Measurements from ENCODE around the gene RAMACL.
"Not testable (repeated sequence)": the region's sequence is repeated elsewhere in the genome, so short reads cannot be mapped to it uniquely, and the experiment has no call there.

The RAMACL gene

DNA sequence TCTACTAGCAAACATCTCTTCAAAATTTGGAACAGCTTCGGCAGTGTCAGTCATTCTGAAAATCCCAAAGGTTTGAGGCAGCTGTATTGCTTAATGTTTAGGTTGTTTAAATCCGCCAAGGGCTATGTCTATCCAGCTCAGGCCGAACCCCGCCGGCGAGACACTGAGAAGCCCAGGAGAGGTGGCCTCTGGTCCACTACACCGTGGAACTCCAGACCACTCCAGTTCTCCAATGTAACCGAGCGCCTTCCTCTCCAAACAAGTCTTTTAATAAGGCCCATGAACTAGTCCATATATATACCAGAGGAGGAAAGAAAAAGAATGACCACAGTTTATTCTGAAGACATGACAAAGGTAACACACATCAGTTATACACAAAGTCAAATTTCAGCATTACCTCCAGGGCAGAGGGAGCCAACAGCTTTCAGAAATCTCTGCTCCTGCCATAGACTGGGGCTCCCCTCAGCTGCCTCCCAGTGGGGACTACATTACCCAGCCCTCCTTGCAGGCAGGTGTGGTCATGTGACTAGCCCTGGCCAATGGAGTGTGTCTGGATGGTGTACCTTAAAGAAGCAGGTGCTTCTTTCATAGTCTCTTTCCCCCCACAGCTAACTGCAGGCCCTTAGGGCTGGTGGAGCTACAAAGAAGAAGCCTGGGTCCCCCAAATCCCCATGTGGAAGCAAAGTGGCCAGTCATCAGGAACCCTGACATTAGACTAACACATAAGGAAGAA, at the start of gene RAMACL:
Gene RAMACL, minus strand, starts transcription at position 255 of the 733 bp plus-strand sequence. Its CDS starts 201 bp downstream, at position 54.
- no peak for FAIRE-seq

DNA sequence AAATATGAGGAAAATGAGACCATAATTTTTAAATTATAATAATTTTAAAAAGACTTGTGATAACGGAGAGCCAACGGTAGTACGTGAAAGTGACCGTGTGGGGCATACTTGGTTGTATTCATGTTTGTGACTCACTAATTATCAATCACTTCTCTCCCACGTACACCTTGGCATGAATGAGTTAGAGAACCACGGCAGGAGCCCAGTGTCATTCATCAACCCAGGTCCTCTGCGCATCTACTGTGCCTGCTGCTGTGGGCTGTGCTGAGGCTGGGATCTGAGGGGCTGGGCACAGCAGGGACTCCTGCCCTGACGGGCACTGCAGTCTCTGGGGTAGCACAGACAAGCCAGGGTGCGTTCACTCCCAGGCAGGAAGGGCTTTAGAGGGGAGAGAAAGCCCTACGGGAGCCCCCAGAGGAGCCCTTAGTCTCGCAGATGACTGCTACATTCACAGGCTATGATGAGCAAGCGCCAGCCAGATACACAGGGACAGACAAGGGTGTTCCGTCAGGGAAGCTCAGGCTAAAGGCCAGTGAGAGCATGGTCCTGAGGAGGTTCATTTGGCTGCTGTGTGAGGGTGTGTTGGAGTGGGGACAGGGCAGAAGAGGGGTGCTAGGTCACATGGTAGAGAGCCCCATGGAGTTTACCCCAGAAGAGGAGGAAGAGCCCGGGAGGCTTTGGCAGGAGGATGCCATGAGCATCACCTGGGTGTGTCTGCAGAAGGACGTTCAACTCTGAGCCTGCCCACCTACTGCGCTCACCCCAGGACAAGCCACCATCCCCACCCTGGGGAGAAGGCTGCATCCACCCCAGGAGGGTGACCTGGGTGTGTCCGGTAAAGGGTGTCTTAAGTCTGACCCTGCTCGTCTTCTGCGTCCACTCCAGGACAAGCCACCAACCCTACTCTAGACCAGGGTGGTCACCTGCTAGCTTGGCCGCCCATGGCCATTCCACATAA, 48.8 kb upstream of the RAMACL start:
- no peak for FAIRE-seq

GRCh38 chr6:166634581-166634980, 48.1 kb upstream of the RAMACL start:
- not testable (repeated sequence) for FAIRE-seq

DNA sequence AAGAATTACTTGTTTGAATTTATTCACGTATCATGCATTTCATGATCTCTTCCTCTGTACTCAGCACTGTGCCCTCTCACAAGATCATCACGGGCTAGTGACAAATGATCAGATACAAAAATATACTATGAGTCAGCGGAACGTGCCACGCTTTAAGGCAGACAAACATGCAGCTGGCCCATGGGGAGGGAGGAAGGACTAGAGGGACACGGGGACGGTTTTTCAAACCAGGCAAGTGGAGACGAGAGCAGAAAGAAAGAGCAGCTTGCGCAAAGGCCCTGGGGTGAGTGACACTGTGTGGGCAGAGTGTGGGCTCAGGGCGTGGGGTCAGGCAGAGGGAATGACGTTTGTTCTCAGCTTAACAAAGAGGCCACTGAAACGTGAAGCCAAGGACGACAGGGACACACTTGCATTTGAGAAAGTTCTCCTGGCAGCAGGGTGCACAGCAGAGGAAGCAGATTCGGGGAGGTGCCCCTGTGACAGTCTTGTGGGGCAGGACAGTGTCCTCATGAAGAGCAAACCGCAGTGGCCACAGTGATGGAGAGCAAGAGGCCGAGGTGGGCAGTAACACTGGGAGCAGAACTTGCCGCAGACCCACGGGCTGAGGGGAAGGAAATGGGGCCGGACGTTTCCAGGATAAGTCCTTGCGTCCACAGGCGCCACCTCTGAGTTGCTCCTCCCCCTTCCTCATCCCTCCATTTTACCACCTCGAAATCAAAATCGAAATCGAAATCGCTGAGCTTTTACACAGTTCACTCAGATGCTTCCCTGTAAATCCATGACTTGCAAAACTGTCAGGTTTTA, 47.5 kb upstream of the RAMACL start:
- FAIRE-seq: no peak

DNA sequence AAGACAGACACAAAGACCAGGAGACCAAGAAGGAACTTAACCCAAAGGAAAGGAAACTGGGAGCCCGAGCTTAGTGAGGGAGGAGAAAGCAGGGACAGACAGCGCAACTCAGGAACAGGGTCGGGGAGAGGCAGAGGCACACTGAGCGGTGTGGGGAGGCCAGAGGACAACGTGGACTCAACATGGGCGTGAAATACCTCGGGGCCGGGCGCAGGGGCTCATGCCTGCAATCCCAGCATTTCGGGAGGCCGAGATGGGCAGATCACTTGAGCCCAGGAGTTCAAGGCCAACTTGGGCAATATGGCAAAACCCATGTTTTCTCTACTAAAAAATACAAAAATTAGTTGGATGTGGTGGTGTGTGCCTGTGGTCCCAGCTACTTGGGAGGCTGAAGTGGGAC, 46.3 kb upstream of the RAMACL start:
- no peak for FAIRE-seq

- FAIRE-seq: no peak
Observed at GRCh38 chr6:166630462-166630861, 44.0 kb upstream of the RAMACL start.

GRCh38 chr6:166629628-166630027, 43.1 kb upstream of the RAMACL start:
- FAIRE-seq: no peak

- FAIRE-seq: no peak
Observed at GRCh38 chr6:166627875-166628801, 41.7 kb upstream of the RAMACL start.

- FAIRE-seq: peak; percentile 93
Observed at GRCh38 chr6:166627033-166627874, 40.8 kb upstream of the RAMACL start, which contains the start of gene RPS6KA2. Gene RPS6KA2 (minus strand): TSS chr6:166627251. CDS start chr6:166627019, 232 bp downstream.

DNA sequence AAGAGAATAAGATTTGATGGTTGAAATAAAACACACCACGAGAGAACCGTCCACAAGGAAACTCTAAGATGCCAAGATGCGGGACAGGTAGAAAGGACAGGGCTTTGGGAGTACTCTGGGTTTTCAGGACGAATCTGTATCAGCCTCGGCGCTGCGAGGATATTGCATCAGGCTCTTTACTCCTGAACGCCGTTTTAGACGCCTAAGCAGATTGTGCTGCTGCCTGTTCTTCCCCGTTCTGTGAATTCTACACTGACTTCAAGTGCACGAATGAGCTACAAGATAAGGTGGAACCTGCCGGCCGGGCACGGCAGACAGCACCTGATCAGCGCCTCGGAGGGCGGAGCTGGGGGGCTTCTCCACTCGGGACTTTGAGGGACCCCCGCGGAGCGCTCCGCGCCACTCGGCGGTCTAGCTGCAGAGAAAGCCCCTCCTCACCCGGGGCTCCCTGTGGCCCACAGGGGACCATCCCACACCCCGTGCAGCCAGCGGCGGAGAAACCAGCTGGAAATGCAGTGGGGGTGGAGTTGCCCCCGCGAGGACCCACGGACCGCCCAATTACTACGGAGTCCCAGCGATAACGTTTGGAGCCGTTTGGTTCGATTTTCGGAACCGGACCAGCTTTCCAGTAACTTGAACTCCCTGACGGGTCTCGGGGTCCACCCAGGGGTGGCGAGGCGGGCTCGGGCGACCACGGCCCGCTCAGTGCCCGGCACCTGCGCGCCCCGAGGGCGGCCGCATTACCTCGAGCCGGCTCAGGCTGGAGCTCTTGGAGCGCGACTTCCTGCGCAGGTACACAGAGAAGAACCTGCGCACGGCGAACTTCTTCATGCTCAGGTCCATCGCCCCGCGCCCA, 39.9 kb upstream of the RAMACL start:
- no peak for FAIRE-seq

GRCh38 chr6:166625356-166625755, 38.9 kb upstream of the RAMACL start:
- FAIRE-seq: no peak

DNA sequence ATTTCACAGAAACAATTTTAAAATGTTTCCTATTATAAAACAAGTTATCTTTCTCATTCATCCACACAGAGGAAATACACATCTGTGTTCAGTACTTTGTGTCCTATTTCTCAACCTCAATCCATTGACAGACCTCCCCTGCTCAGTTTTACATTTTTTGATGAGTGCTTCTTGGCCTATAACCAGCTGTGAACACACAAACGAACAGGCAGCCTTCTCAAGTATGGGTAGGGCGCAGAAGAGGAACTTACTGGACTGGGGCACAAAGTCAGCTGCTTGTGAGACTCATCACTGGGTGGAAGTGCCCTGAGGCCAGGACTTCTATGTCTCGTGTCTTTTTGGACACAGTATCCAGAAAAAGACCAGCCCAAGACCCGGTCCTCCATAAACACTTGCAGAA, 37.8 kb upstream of the RAMACL start:
- no peak for FAIRE-seq

DNA sequence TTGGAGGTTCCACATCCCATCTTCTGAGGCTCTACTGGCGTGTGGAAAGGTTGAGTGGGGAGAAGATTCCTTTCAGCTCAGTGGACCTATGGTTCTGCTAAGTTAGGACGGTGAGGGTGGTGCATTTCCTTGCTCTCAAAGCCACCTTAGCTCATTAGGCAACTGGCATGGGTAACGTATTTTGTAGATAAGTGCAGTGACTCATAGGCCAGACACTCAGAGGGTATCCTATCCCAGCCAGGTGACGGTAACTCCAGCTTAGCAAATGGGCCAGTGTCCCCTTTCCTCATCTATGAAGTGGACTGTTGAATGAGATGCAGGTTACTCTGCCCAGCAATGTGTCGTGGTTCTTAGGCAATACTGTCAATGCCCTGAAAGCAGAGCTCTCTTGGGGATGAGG, 36.8 kb upstream of the RAMACL start:
- FAIRE-seq: no peak

DNA sequence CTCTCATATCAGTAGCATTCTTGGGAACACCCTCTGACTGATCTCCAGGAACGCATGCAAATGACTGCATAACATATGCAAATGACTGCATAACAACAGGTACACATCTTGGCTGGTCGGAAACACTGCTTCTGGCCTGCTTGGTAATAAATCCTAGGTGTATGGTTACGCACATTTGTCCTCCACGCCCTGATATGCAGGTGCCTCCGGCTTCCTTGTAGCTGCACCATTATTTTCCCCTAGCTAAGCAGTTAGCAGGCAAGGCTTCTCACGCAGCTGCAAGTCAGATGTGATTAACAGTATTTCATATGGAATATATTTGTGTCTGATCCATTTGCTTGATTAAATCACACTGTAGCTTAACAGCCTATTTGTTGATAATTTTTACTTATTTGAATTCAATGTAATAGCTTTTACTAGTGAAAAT, 34.6 kb upstream of the RAMACL start:
- no peak for FAIRE-seq

GRCh38 chr6:166620478-166621113, 34.1 kb upstream of the RAMACL start:
- no peak for FAIRE-seq

DNA sequence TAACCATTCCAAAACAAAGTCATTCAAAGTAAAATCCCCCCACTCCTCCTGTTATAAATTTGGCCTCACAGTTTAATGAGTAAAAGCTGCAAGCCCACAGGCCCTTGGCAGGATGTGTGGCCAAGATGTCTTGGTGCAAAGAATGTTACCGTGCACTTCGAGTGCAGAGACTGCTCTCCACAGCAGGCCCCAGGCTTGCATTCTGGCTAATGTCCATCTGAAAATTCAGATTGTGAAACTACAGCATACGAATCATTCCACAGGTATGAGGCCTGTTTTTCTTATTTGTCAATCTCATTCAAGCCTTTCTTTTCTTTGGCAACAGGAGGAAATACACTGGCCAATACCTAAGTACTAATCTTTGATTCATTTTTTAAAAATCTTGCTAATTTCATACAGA, 33.4 kb upstream of the RAMACL start:
- FAIRE-seq: no peak

- no peak for FAIRE-seq
Observed at GRCh38 chr6:166618866-166619761, 32.6 kb upstream of the RAMACL start.

DNA sequence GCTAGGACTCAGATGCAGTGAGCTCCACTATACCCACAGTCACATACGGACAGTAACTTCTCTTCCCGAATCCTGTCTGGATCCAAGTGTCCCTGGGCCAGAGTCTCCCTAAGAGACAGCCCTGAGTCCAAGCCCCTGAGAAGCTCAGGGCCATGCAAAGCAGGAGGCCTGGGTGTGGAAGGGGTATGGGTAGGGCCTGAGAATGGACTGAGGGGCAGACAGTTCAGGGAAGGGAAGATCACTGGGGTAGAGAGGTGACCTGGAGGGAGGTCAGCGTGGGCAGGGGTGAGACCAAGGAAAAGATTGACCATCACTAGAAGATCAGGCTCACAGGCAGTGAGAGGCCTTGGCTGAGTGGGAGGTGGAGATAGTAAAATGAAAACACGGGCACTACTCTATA, 31.8 kb upstream of the RAMACL start:
- no peak for FAIRE-seq
